WTC11 (cell line): Measurements from ENCODE around the gene C18orf54. TPM values are rescaled to one million over a fixed set of nuclear protein-coding genes. Genes with fewer than 3 reads are reported as not detected.

Source experiments
- ATAC-seq: fragments of 200-7000 bp; cut with Tn5 transposase; 2 replicates; pipeline ENCODE4 v1.10.0; 2021; ENCODE audit warnings: mild to moderate bottlenecking, moderate library complexity
- CTCF ChIA-PET: fragments of 300-600 bp; sonication (Branson Sonifier 250); formaldehyde crosslinking; loops from one replicate; lab custom pipeline; 2021; ENCODE audit warnings: antibody characterized with exemption; lab: Charles Lee
- POLR2A ChIA-PET: fragments of 350-600 bp; sonication (Branson Sonifier 250); formaldehyde crosslinking; loops from one replicate; lab custom pipeline; 2021; ENCODE audit warnings: antibody characterized with exemption; lab: Charles Lee
- DNase-seq: peaks from one replicate; pipeline ENCODE4 v3.0.0; 2021; ENCODE audit warnings: low spot score
- H3K27ac Mint-ChIP-seq: 2 replicates; pipeline ENCODE4 v1.8.0; 2021; ENCODE audit warnings: mixed read lengths
- H3K27me3 Mint-ChIP-seq: 2 replicates; pipeline ENCODE4 v1.8.0; 2021; ENCODE audit warnings: low read depth, mild to moderate bottlenecking, moderate library complexity, mixed read lengths
- H3K36me3 Mint-ChIP-seq: 2 replicates; pipeline ENCODE4 v1.8.0; 2021; ENCODE audit warnings: mixed read lengths
- H3K4me1 Mint-ChIP-seq: 2 replicates; pipeline ENCODE4 v1.8.0; 2022; ENCODE audit warnings: mixed read lengths
- H3K4me3 Mint-ChIP-seq: 2 replicates; pipeline ENCODE4 v1.8.0; 2021; ENCODE audit warnings: mild to moderate bottlenecking, moderate library complexity, mixed read lengths
- H3K9me3 Mint-ChIP-seq: 2 replicates; pipeline ENCODE4 v1.8.0; 2021; ENCODE audit warnings: mixed read lengths
- ARID4B ChIP-seq: sonication (generic); formaldehyde crosslinking; IDR thresholded peaks from 2 replicates; pipeline ENCODE4 v1.8.0; 2023; ENCODE audit warnings: missing genetic modification reagents, mild to moderate bottlenecking, borderline replicate concordance
- FOXP1 ChIP-seq: sonication (generic); formaldehyde crosslinking; IDR thresholded peaks from 2 replicates; pipeline ENCODE4 v1.8.0; 2022; ENCODE audit warnings: missing genetic modification reagents, mild to moderate bottlenecking, moderate library complexity, borderline replicate concordance
- GRHL2 ChIP-seq: fragments of 250-450 bp; sonication (Bioruptor Pico); IDR thresholded peaks from 2 replicates; pipeline ENCODE4 v1.8.0; 2022; ENCODE audit warnings: mild to moderate bottlenecking, moderate library complexity; ENCODE audit not compliant: insufficient replicate concordance, severe bottlenecking
- KAT7 ChIP-seq: sonication (generic); formaldehyde crosslinking; IDR thresholded peaks from 2 replicates; pipeline ENCODE4 v1.8.1; 2023; ENCODE audit warnings: missing genetic modification reagents, mild to moderate bottlenecking, borderline replicate concordance
- PRDM15 ChIP-seq: sonication (generic); formaldehyde crosslinking; IDR thresholded peaks from 2 replicates; pipeline ENCODE4 v1.8.0; 2022; ENCODE audit warnings: missing genetic modification reagents
- RORB ChIP-seq: fragments of 250-450 bp; sonication (Bioruptor Pico); IDR thresholded peaks from 2 replicates; pipeline ENCODE4 v1.9.0; 2021; ENCODE audit warnings: mild to moderate bottlenecking
- SMAD3 ChIP-seq: sonication (generic); formaldehyde crosslinking; IDR thresholded peaks from 2 replicates; pipeline ENCODE4 v1.8.0; 2022; ENCODE audit warnings: missing genetic modification reagents, mild to moderate bottlenecking, borderline replicate concordance
- USF1 ChIP-seq: sonication (generic); formaldehyde crosslinking; IDR thresholded peaks from 2 replicates; pipeline ENCODE4 v1.8.0; 2022; ENCODE audit warnings: mild to moderate bottlenecking, missing genetic modification reagents
- ZNF263 ChIP-seq: sonication (generic); formaldehyde crosslinking; IDR thresholded peaks from 2 replicates; pipeline ENCODE4 v1.8.1; 2022; ENCODE audit warnings: low read depth, mild to moderate bottlenecking, moderate library complexity, missing genetic modification reagents
- ZNF416 ChIP-seq: fragments of 250-450 bp; sonication (Bioruptor Pico); IDR thresholded peaks from 2 replicates; pipeline ENCODE4 v1.9.0; 2021; ENCODE audit warnings: mild to moderate bottlenecking, inconsistent platforms
- ZNF532 ChIP-seq: fragments of 250-450 bp; sonication (Bioruptor Pico); IDR thresholded peaks from 2 replicates; pipeline ENCODE4 v1.9.0; 2021; ENCODE audit warnings: mild to moderate bottlenecking, borderline replicate concordance
- total RNA-seq: library from RNA; stranded (reverse); gene quantifications from 3 replicates; pipeline ENCODE4 v1.2.3, GENCODE V29; 2021
- TF ChIP-seq, protein P1 (sequence below): sonication (generic); formaldehyde crosslinking; IDR thresholded peaks from 2 replicates; pipeline ENCODE4 v1.8.0; 2023; ENCODE audit warnings: missing genetic modification reagents
- TF ChIP-seq, protein P2 (sequence below): fragments of 250-450 bp; sonication (Bioruptor Pico); IDR thresholded peaks from 2 replicates; pipeline ENCODE4 v1.9.0; 2021; ENCODE audit warnings: mild to moderate bottlenecking
- TF ChIP-seq, protein P3 (sequence below): sonication (generic); formaldehyde crosslinking; IDR thresholded peaks from 2 replicates; pipeline ENCODE4 v1.8.1; 2023; ENCODE audit warnings: mild to moderate bottlenecking, moderate library complexity, missing genetic modification reagents
- TF ChIP-seq, protein P4 (sequence below): sonication (generic); formaldehyde crosslinking; IDR thresholded peaks from 2 replicates; pipeline ENCODE4 v1.8.1; 2022; ENCODE audit warnings: mild to moderate bottlenecking, missing genetic modification reagents, moderate library complexity, borderline replicate concordance
- TF ChIP-seq, protein P5 (sequence below): fragments of 250-450 bp; sonication (Bioruptor Pico); IDR thresholded peaks from 2 replicates; pipeline ENCODE4 v1.9.0; 2021; ENCODE audit warnings: mild to moderate bottlenecking

C18orf54 gene
- total RNA-seq, 1 experiment from 2014 or later = 37.3 TPM

- no peaks in the 10 kb centered on the region for H3K27me3 Mint-ChIP-seq
- ATAC-seq = no peak
- DNase-seq = no peak
- POLR2A ChIA-PET = no interaction called here
- H3K36me3 Mint-ChIP-seq = peaks cover 30% of the 10 kb centered on the region
- CTCF ChIA-PET = interaction anchor here (0.6 kb wide), 1 partner anchor 205 kb away, joined by 3 read pairs; no protein-coding TSS in a partner anchor
- no peaks in the 10 kb centered on the region for H3K9me3 Mint-ChIP-seq
- peaks cover 23% of the 10 kb centered on the region for H3K4me1 Mint-ChIP-seq
- no peak overlapping the region for H3K27ac Mint-ChIP-seq
- H3K4me3 Mint-ChIP-seq = no peak overlapping the region
- TF ChIP-seq ZNF416 (no peak), FOXP1 (CRISPR knock-in tag) (no peak), GRHL2 (CRISPR knock-in tag) (no peak), KAT7 (CRISPR knock-in tag) (no peak), RORB (no peak), PRDM15 (CRISPR knock-in tag) (no peak), ZNF532 (CRISPR knock-in tag) (no peak), ARID4B (CRISPR knock-in tag) (no peak), ZNF263 (CRISPR knock-in tag) (no peak), USF1 (CRISPR knock-in tag) (no peak), SMAD3 (CRISPR knock-in tag) (no peak)
- TF ChIP-seq, protein P1, sequence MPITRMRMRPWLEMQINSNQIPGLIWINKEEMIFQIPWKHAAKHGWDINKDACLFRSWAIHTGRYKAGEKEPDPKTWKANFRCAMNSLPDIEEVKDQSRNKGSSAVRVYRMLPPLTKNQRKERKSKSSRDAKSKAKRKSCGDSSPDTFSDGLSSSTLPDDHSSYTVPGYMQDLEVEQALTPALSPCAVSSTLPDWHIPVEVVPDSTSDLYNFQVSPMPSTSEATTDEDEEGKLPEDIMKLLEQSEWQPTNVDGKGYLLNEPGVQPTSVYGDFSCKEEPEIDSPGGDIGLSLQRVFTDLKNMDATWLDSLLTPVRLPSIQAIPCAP = no peak
- TF ChIP-seq, protein P2, sequence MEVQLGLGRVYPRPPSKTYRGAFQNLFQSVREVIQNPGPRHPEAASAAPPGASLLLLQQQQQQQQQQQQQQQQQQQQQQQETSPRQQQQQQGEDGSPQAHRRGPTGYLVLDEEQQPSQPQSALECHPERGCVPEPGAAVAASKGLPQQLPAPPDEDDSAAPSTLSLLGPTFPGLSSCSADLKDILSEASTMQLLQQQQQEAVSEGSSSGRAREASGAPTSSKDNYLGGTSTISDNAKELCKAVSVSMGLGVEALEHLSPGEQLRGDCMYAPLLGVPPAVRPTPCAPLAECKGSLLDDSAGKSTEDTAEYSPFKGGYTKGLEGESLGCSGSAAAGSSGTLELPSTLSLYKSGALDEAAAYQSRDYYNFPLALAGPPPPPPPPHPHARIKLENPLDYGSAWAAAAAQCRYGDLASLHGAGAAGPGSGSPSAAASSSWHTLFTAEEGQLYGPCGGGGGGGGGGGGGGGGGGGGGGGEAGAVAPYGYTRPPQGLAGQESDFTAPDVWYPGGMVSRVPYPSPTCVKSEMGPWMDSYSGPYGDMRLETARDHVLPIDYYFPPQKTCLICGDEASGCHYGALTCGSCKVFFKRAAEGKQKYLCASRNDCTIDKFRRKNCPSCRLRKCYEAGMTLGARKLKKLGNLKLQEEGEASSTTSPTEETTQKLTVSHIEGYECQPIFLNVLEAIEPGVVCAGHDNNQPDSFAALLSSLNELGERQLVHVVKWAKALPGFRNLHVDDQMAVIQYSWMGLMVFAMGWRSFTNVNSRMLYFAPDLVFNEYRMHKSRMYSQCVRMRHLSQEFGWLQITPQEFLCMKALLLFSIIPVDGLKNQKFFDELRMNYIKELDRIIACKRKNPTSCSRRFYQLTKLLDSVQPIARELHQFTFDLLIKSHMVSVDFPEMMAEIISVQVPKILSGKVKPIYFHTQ (CRISPR knock-in tag) = no peak
- TF ChIP-seq, protein P3, sequence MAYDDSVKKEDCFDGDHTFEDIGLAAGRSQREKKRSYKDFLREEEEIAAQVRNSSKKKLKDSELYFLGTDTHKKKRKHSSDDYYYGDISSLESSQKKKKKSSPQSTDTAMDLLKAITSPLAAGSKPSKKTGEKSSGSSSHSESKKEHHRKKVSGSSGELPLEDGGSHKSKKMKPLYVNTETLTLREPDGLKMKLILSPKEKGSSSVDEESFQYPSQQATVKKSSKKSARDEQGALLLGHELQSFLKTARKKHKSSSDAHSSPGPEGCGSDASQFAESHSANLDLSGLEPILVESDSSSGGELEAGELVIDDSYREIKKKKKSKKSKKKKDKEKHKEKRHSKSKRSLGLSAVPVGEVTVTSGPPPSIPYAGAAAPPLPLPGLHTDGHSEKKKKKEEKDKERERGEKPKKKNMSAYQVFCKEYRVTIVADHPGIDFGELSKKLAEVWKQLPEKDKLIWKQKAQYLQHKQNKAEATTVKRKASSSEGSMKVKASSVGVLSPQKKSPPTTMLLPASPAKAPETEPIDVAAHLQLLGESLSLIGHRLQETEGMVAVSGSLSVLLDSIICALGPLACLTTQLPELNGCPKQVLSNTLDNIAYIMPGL = no peak
- TF ChIP-seq, protein P4, sequence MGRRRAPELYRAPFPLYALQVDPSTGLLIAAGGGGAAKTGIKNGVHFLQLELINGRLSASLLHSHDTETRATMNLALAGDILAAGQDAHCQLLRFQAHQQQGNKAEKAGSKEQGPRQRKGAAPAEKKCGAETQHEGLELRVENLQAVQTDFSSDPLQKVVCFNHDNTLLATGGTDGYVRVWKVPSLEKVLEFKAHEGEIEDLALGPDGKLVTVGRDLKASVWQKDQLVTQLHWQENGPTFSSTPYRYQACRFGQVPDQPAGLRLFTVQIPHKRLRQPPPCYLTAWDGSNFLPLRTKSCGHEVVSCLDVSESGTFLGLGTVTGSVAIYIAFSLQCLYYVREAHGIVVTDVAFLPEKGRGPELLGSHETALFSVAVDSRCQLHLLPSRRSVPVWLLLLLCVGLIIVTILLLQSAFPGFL = no peak
- TF ChIP-seq, protein P5, sequence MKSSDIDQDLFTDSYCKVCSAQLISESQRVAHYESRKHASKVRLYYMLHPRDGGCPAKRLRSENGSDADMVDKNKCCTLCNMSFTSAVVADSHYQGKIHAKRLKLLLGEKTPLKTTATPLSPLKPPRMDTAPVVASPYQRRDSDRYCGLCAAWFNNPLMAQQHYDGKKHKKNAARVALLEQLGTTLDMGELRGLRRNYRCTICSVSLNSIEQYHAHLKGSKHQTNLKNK (CRISPR knock-in tag) = no peak
Measured at GRCh38 chr18:54378057-54378456, 20.4 kb downstream of the C18orf54 start.
